GM12874 (cell line): ENCODE data around the gene USP19.

Source experiments
- TF ChIP-seq, protein P1 (sequence below): IDR thresholded peaks from 2 replicates; pipeline ENCODE4 v1.5.1; 2011; ENCODE audit warnings: low read depth, mild to moderate bottlenecking, control low read depth, low read length, moderate library complexity; ENCODE audit not compliant: insufficient read depth

Gene USP19

DNA sequence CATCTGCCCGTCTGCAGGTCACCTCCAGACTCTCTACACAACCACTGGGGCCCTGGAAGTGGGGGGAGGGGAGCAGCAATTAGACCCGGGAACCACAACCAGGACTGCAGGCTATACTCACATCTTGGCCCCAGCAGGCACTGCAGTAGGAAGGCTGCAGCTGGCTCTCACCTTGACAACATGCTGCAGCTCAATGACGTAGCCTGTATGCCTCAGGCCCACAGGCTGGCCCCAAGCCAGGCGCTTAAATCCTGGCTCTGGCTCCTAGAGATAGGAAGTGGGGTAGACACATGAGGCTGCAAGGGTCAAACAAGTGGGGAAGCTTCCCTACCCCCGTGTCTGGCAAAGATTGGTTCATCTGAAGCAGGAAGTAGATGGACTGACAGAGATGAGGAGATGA is 22.2 kb downstream of the USP19 start:
- TF ChIP-seq, protein P1, sequence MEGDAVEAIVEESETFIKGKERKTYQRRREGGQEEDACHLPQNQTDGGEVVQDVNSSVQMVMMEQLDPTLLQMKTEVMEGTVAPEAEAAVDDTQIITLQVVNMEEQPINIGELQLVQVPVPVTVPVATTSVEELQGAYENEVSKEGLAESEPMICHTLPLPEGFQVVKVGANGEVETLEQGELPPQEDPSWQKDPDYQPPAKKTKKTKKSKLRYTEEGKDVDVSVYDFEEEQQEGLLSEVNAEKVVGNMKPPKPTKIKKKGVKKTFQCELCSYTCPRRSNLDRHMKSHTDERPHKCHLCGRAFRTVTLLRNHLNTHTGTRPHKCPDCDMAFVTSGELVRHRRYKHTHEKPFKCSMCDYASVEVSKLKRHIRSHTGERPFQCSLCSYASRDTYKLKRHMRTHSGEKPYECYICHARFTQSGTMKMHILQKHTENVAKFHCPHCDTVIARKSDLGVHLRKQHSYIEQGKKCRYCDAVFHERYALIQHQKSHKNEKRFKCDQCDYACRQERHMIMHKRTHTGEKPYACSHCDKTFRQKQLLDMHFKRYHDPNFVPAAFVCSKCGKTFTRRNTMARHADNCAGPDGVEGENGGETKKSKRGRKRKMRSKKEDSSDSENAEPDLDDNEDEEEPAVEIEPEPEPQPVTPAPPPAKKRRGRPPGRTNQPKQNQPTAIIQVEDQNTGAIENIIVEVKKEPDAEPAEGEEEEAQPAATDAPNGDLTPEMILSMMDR = no peak

DNA sequence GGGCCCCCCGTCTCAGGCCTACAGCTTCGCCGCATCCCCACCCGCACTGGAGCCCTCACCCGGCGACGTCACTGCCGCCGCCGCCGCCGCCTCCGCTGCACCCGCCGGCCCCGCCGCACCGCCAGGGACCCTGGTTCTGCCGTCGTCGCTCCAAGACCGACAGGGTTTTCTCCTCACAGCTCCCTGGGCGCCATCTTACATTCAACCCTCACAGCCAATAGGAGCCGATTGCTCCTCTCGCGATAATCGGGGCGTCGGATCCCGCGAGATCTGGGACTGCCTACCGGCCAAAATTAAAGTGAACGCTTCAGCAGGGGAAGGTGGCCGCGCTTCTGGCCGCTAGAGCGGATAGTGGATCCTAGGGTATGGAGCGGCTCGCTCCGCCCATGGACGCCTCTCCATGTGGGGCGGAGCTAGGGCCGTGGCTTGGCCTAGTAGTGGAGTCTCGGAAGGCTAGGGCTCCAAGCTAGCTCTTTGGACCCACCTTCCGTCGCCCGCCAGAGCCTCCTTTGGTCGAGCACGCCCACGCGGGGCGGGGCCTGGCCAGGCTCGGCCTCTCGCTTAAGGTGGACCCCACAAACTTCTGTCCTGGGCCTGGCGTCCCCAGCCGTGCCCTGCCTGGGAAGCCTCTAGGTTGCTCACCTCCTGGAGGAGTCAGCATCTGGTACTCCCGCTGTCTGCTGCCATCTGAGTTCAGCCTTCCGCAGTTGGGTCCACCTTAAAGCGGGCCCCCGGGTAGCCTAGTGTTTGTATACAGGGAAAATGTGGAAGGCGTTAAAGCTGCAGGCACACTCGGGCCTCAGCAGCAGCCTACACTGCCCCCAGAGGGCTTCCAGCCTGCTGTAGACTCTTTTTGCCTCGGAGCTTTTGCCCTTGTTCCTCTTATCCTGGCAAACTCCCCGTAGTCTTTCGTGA is 26.5 kb downstream of the USP19 start, which contains the start of gene QRICH1:
TSS of gene QRICH1 (minus strand) at position 219 of the 915 bp plus-strand sequence. CDS start 17,054 bp downstream, outside the sequence.
- TF ChIP-seq, protein P1 = peak; percentile 68

DNA sequence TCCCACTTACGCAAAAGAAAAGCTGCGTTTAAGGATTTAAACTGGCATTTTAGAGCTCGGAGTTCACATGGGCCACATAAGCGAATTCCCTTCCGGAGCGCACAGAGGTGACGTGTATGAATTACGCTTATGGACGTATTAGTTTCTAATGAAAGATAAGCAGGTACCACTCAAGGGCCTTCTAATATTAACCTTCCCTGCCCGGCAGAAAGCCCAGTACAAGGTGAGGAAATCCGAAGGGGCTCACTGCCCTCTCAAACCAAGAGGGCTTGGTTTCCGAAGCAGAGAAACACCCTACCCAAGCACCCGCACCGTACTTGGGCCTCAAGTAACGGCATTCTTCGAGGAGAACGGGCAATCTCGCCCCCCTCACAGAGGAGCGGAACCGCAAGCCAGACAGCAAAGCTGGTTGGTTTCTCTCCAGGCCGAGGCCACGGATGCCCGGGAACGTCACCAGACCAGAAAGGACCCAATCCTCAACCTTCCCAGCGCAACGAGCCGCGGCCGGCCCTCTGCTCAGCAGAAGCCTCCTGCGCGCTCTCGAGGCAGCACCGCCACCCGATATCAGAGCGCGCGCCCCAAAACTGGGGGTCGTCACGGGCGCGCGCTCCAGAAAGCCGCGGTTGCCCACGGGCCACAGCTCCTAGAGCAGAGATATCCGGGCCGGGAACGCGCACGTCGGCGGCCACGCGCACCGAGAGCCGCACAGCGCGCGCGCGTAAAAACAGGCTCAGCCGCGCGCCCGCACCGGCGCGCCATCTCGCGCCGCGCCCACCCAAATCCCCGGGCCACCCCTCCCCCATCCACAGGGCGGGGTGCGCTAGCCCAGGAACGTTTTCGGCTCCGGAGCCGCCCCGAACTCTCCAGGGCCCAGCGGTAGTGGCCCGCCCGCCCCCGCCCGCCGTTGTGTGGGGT is 27.4 kb downstream of the USP19 start:
- TF ChIP-seq, protein P1 = no peak

DNA sequence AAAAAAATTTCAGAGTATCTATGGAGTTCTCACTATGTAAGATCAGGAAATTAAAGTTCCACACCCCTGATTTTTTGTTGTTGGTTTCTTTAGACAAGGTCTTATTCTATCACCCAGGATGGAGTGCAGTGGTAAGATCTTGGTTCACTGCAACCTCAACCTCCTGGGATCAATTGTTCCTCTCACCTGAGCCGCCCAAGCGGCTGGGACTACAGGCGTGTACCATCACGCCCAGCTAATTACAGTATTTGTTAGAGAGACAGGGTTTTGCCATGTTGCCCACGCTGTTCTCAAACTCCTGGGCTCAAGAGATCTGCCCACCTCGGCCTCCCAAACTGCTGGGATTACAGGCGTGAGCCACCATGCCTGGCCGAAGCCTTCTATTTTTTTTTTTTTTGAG is 39.2 kb downstream of the USP19 start:
- TF ChIP-seq, protein P1 = no peak

DNA sequence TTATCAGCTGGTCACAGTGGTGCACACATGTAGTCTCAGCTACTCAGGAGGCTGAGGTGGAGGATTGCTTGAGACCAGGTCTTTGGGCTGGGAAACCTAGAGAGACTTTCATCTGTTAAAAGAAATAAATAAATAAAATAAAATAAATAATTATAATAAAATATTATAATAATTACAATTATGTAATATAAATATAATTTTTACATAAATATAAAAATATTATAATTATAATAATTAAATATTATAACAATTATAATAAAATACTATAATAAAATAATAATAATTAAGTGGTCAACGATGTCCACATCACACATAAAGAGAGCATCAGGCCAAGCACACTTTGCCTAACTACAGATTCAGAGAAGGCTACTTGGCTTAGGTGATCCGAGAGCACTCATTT is 41.4 kb downstream of the USP19 start:
- TF ChIP-seq, protein P1 = no peak

DNA sequence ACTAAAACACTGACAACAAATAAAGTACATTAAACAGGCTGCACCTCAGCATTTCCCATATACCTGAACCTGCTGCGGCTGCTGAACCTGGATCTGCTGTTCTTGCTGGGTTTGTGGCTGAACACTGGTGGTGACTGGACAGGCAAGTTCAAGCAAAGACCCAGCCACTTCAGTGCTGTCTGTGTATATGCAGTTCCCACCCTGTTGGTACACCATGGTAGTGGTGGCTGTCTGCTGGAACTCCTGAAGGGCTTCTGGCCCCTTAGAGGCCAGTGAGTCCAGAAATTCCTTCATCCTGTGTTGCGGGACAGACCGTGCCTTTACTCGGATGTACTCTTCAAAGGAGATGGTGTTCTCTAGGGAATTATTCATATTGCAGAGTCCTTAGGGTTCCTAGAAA is 44.0 kb downstream of the USP19 start:
- TF ChIP-seq, protein P1 = no peak

DNA sequence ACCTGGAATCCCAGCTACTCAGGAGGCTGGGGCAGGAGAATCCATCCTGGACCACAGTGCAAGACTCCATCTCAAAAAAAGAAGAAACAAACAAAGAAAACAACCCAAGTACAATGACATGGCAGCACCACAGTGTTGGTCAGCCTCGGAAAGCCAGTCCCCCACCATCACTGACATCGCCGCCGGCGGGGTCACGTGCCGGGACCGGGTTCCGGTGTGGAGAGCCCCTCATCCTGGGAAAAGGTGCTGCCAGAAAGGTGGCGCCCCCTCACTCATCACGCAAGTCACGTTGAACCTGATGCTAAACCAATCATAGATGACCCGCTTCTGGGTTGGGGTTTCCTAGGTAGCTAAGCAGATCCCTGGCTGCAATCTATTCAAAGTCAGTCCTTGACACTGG is 44.5 kb downstream of the USP19 start:
- TF ChIP-seq, protein P1 = no peak
